Keratinocyte (primary cell): ENCODE results near the gene CCSER1. TPM values are rescaled to one million over a fixed set of nuclear protein-coding genes. Genes with fewer than 3 reads are reported as not detected.

Experiments
- DNase-seq: peaks from one replicate; pipeline ENCODE4 v3.0.0-alpha.2; 2011; ENCODE audit warnings: low read depth, missing footprints, low spot score
- FAIRE-seq: peaks from 2 replicates; lab custom pipeline; 2011; peaks lifted over from hg19 to GRCh38; lab: Jason Lieb, UNC
- H2AFZ ChIP-seq: 2 replicates; pipeline ENCODE4 v1.6.0; 2012; ENCODE audit warnings: low read length, control low read depth, inconsistent platforms; ENCODE audit not compliant: control insufficient read depth
- H3K27ac ChIP-seq: 2 replicates; pipeline ENCODE4 v1.5.1; 2011; ENCODE audit warnings: low read length; ENCODE audit not compliant: control insufficient read depth, insufficient read depth
- H3K27me3 ChIP-seq: 3 replicates; pipeline ENCODE4 v1.6.0; 2011; ENCODE audit warnings: low read length; ENCODE audit not compliant: control insufficient read depth, insufficient read depth; ENCODE audit errors: extremely low read depth
- H3K36me3 ChIP-seq, 2 experiments: 2 replicates in 1 of 2; 3 replicates in 1 of 2; pipeline ENCODE4 v1.5.1; 2011; ENCODE audit warnings: low read length in 2 of 2, mild to moderate bottlenecking in 1 of 2; ENCODE audit not compliant: control insufficient read depth in 2 of 2, insufficient read depth in 2 of 2; ENCODE audit errors: extremely low read depth in 1 of 2
- H3K4me1 ChIP-seq: 3 replicates; pipeline ENCODE4 v1.5.1; 2011; ENCODE audit warnings: low read length; ENCODE audit not compliant: control insufficient read depth, insufficient read depth; ENCODE audit errors: extremely low read depth
- H3K4me2 ChIP-seq: 3 replicates; pipeline ENCODE4 v1.6.0; 2011; ENCODE audit warnings: low read depth, low read length; ENCODE audit not compliant: control insufficient read depth, insufficient read depth; ENCODE audit errors: extremely low read depth
- H3K4me3 ChIP-seq, 3 experiments: fragments of 200-600 bp in 1 of 3; sonication (generic) in 1 of 3; 2 replicates in 2 of 3; 3 replicates in 1 of 3; pipeline ENCODE4 v1.5.1; 2011 to 2016; ENCODE audit warnings: low read length in 3 of 3, mild to moderate bottlenecking in 3 of 3, control low read depth in 2 of 3, inconsistent platforms in 1 of 3, low read depth in 1 of 3, mixed read lengths in 1 of 3, mixed run types in 1 of 3, moderate library complexity in 1 of 3; ENCODE audit not compliant: control insufficient read depth in 2 of 3, insufficient read depth in 2 of 3; ENCODE audit errors: extremely low read depth in 1 of 3
- H3K79me2 ChIP-seq: 2 replicates; pipeline ENCODE4 v1.6.0; 2012; ENCODE audit warnings: low read length; ENCODE audit not compliant: control insufficient read depth, insufficient read depth
- H3K9ac ChIP-seq: 3 replicates; pipeline ENCODE4 v1.6.0; 2011; ENCODE audit warnings: low read length; ENCODE audit not compliant: control insufficient read depth, insufficient read depth; ENCODE audit errors: extremely low read depth
- H3K9me1 ChIP-seq: 3 replicates; pipeline ENCODE4 v1.6.0; 2011; ENCODE audit warnings: low read length; ENCODE audit not compliant: control insufficient read depth, insufficient read depth; ENCODE audit errors: extremely low read depth
- H3K9me3 ChIP-seq: 2 replicates; pipeline ENCODE4 v1.5.1; 2012; ENCODE audit warnings: low read depth, low read length; ENCODE audit not compliant: control insufficient read depth
- H4K20me1 ChIP-seq: 3 replicates; pipeline ENCODE4 v1.6.0; 2011; ENCODE audit warnings: low read length; ENCODE audit not compliant: control insufficient read depth, insufficient read depth; ENCODE audit errors: extremely low read depth
- CTCF ChIP-seq, 3 experiments: IDR thresholded peaks in 1 of 3; conservative IDR thresholded peaks in 1 of 3; optimal IDR thresholded peaks in 1 of 3; 2 replicates in 2 of 3; 3 replicates in 1 of 3; pipeline versions ENCODE3 to v1.5.1; 2011; ENCODE audit warnings: low read length in 3 of 3, mild to moderate bottlenecking in 3 of 3, moderate library complexity in 2 of 3, control low read depth in 1 of 3, inconsistent platforms in 1 of 3; ENCODE audit not compliant: insufficient read depth in 2 of 3; ENCODE audit errors: extremely low read depth in 1 of 3
- EZH2 ChIP-seq: IDR thresholded peaks from one replicate; pipeline ENCODE4 v1.6.1; 2012; ENCODE audit warnings: inconsistent platforms, mild to moderate bottlenecking, low read length, moderate library complexity
- dilution Hi-C: fragments of 300-500 bp; cut with MboI; formaldehyde crosslinking; loops from one replicate; pipeline ENCODE4 v1.7.0; 2020; ENCODE audit warnings: low sequenced_read_pairs; ENCODE audit not compliant: extremely low pct_ligation_motif_present
- polyA plus RNA-seq, 5 experiments: library from polyadenylated mRNA; depleted of rRNA in 3 of 5; stranded (reverse) in 3 of 5; stranded (forward) in 1 of 5; unstranded in 1 of 5; fragments of >200 nt; gene quantifications; 1 replicate in 1 of 5; 2 replicates in 3 of 5; 3 replicates in 1 of 5; pipeline versions ENCODE4 v1.2.1 to v1.2.3, GENCODE V29; 2011 to 2012; ENCODE audit warnings: missing spikeins in 2 of 5, low read depth in 1 of 5, low replicate concordance in 1 of 5

CCSER1 gene
- polyA plus RNA-seq, 1 donor (not counting 4 experiments of a cell fraction or from before 2014, with no cell fraction given): 1.2 TPM

GRCh38 chr4:90162566-90162965, 35.4 kb downstream of the CCSER1 start:
- dilution Hi-C loops: no loop called here
- H3K27me3 ChIP-seq: no peaks in the 10 kb centered on the region

GRCh38 chr4:90163872-90164271, 36.7 kb downstream of the CCSER1 start:
- Histone ChIP-seq H3K9me3 (no peaks in the 10 kb centered on the region), H3K27ac (no peak overlapping the region), H3K9ac (no peak overlapping the region), H4K20me1 (no peaks in the 10 kb centered on the region), H3K79me2 (no peaks in the 10 kb centered on the region), H3K9me1 (no peaks in the 10 kb centered on the region), H3K4me3 (no peak overlapping the region), H3K27me3 (no peaks in the 10 kb centered on the region), H3K4me1 (no peaks in the 10 kb centered on the region), H3K4me2 (no peak overlapping the region), H3K36me3 (no peaks in the 10 kb centered on the region), H2AFZ (no peak overlapping the region)
- dilution Hi-C loops: no loop called here
- DNase-seq: no peak
- no peak for FAIRE-seq
- TF ChIP-seq EZH2 (no peak), CTCF (optimal IDR thresholded peaks at IDR 0.05 in 1 of 3, IDR thresholded peaks at IDR 0.05 in 1 of 3, conservative IDR thresholded peaks at IDR 0.05 in 1 of 3; ENCODE audit: extremely low read depth in 1 of 3, insufficient read depth in 2 of 3, low read length in 3 of 3) (no peak)

More at GRCh38 chr4:90162566-90162965, 35.4 kb downstream of the CCSER1 start:
- Histone ChIP-seq H3K36me3 (no peaks in the 10 kb centered on the region), H3K27ac (no peak overlapping the region), H3K4me1 (no peaks in the 10 kb centered on the region), H3K9me1 (no peaks in the 10 kb centered on the region), H3K4me2 (no peak overlapping the region), H3K79me2 (no peaks in the 10 kb centered on the region), H4K20me1 (no peaks in the 10 kb centered on the region), H3K9me3 (no peaks in the 10 kb centered on the region), H3K4me3 (no peak overlapping the region), H3K9ac (no peak overlapping the region), H2AFZ (no peak overlapping the region)
- no peak for DNase-seq
- TF ChIP-seq EZH2 (no peak), CTCF (optimal IDR thresholded peaks at IDR 0.05 in 1 of 3, IDR thresholded peaks at IDR 0.05 in 1 of 3, conservative IDR thresholded peaks at IDR 0.05 in 1 of 3; ENCODE audit: extremely low read depth in 1 of 3, insufficient read depth in 2 of 3, low read length in 3 of 3) (no peak)
- FAIRE-seq: no peak
